Ovary (tissue), 3 donors: Measurements from ENCODE around the gene GDPD4.

Experiments
- POLR2A ChIP-seq: fragments of 450-650 bp; IDR thresholded peaks from one replicate; pipeline ENCODE4 v1.6.1; 2017; ENCODE audit warnings: antibody characterized with exemption, mild to moderate bottlenecking, moderate library complexity
- TF ChIP-seq, protein P1 (sequence below), 3 donors: fragments of 450-650 bp in 2 of 3; fragments of 200-600 bp in 1 of 3; IDR thresholded peaks; one replicate each; pipeline versions ENCODE4 v1.5.1 to v1.8.0; 2016 to 2022; ENCODE audit warnings: antibody characterized with exemption in 3 of 3, mild to moderate bottlenecking in 1 of 3
- donor health status: DM: no; HTN: no; CAD: no.

DNA sequence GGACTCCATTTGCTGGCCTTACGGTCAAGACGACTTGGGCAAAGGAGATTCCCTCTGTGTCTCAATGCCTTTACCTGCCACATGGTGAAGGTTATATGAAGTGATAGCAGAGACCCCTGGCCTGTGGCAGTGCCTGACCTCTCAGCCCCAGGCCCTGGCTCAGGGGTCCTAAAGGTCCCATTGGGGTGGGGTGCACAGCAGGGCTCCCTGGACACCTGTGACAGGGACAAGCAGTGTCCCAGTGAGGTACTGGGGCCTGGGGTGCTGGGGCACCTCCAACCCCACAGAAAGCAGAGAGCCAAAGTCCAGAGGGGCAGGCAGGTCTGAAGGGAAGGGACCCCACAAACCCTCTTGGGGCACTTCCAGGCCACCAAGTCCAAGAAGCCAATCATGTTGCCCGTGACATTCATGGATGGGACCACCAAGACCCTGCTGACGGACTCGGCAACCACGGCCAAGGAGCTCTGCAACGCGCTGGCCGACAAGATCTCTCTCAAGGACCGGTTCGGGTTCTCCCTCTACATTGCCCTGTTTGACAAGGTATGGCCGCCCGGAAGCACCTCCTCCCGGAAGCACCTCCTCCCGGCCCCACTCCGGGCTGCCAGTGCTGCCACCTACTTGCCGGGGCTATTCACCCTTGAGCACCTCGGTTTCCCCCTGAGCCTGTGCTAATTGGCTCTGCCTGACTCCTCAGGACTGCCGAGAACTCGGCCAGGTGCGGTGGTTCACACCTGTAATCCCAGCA lies 111.0 kb downstream of the GDPD4 start:
- TF ChIP-seq, protein P1, sequence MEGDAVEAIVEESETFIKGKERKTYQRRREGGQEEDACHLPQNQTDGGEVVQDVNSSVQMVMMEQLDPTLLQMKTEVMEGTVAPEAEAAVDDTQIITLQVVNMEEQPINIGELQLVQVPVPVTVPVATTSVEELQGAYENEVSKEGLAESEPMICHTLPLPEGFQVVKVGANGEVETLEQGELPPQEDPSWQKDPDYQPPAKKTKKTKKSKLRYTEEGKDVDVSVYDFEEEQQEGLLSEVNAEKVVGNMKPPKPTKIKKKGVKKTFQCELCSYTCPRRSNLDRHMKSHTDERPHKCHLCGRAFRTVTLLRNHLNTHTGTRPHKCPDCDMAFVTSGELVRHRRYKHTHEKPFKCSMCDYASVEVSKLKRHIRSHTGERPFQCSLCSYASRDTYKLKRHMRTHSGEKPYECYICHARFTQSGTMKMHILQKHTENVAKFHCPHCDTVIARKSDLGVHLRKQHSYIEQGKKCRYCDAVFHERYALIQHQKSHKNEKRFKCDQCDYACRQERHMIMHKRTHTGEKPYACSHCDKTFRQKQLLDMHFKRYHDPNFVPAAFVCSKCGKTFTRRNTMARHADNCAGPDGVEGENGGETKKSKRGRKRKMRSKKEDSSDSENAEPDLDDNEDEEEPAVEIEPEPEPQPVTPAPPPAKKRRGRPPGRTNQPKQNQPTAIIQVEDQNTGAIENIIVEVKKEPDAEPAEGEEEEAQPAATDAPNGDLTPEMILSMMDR (IDR thresholded peaks at IDR 0.05) = no peak
- no peak for TF ChIP-seq POLR2A
